Esophagus squamous epithelium (tissue), 5 donors: Measurements from ENCODE around the gene FAM222A. TPM values are rescaled to one million over a fixed set of nuclear protein-coding genes. Genes with fewer than 3 reads are reported as not detected.

Source experiments
- DNase-seq: peaks from one replicate; lab custom pipeline; 2025; lab: John Stamatoyannopoulos, UW
- H3K27ac ChIP-seq, 4 donors: fragments of 200-600 bp; sonication (generic); one replicate each; pipeline ENCODE4 v1.5.1; 2016 to 2019; ENCODE audit warnings: mild to moderate bottlenecking in 1 of 4
- H3K27me3 ChIP-seq, 4 donors: fragments of 200-600 bp; sonication (generic); 1 replicate in 3 of 4; 2 replicates in 1 of 4; pipeline versions ENCODE4 v1.5.1 to v1.6.0; 2017 to 2021; ENCODE audit warnings: antibody characterized with exemption in 1 of 4
- H3K36me3 ChIP-seq, 3 donors: fragments of 200-600 bp; sonication (generic); one replicate each; pipeline ENCODE4 v1.5.1; 2016 to 2019
- H3K4me1 ChIP-seq, 3 donors: fragments of 200-600 bp; sonication (generic); one replicate each; pipeline ENCODE4 v1.5.1; 2017 to 2019
- H3K4me3 ChIP-seq, 4 donors: fragments of 200-600 bp; sonication (generic); 1 replicate in 3 of 4; 2 replicates in 1 of 4; pipeline ENCODE4 v1.5.1; 2016 to 2019; ENCODE audit warnings: mild to moderate bottlenecking in 2 of 4, moderate library complexity in 1 of 4
- H3K9me3 ChIP-seq, 3 donors: fragments of 200-600 bp; sonication (generic); one replicate each; pipeline ENCODE4 v1.5.1; 2016 to 2019
- POLR2A ChIP-seq, 4 donors: fragments of 450-650 bp; IDR thresholded peaks; one replicate each; pipeline ENCODE4 v1.6.1; 2017; ENCODE audit warnings: antibody characterized with exemption in 4 of 4, mild to moderate bottlenecking in 4 of 4, moderate library complexity in 3 of 4
- WGBS, 2 donors: methylation state at CpG; one replicate each; pipeline ENCODE4 v1.1.5; 2018; 5-methylcytosine and 5-hydroxymethylcytosine counted together
- intact Hi-C: fragments of 100-400 bp; cut with DNase I; formaldehyde crosslinking; loops from one replicate; pipeline ENCODE4 v1.15.0; 2022
- total RNA-seq, 4 donors: library from RNA; depleted of rRNA; stranded (reverse); fragments of >200 nt; gene quantifications; one replicate each; pipeline ENCODE4 v1.1.0, GENCODE V29; 2016
- TF ChIP-seq, protein P1 (sequence below), 6 experiments: fragments of 450-650 bp in 4 of 6; fragments of 200-600 bp in 2 of 6; sonication (generic) in 2 of 6; IDR thresholded peaks; one replicate each; pipeline ENCODE4 v1.5.1; 2016 to 2019; ENCODE audit warnings: antibody characterized with exemption in 6 of 6, mild to moderate bottlenecking in 4 of 6, moderate library complexity in 4 of 6
- donor health status: DM: yes; HTN: yes; CAD: no.

FAM222A gene
- total RNA-seq, 4 donors from 2014 or later: 0.57 to 9.3 (median 5.0) TPM

DNA sequence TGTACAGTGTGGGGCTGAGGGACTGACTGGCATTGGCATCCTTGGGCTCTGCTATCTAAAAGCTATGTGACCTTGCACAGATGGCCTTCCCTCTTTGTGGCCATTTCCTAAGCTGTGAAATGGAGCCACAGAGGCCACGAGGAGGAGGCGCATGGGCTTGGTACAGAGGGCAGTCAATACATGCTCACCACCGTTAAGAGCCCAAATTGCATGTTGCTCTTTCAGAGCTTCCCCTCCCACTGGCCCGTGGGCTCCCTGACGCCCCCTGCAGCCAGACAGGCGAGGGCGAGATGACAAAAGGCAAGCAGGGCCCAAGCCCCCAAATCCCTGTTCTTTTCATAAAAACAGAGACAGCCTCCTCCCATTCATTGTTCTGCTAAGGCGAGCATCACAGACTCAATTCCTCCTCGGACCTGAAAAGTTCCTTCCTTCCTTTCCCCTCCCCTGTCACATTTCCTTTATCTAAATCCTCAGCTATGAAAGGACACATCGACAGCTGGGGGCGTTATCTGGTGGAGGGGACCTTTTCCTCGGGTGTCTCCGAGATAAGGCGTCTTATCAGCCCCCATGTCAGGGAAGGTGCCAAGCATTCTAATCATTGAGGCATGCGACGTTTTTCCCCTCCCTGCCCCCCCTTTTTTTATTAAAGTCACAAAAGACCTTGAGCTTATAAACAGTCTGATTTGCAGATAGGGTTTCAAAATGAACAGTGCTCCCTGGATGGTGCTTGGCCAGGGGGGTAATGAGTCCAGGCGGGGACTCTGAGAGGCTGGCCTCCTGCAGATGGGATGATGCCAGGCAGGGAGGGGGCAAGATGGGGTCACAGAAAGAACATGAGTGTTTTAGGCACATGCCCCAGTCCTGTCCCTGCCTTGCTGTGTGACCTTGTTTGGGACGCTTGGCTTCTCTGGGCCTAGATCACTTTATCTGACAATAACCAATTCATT, 26.4 kb downstream of the FAM222A start:
- H3K4me1 ChIP-seq: no peaks in the 10 kb centered on the region
- no peak for DNase-seq
- TF ChIP-seq, protein P1, sequence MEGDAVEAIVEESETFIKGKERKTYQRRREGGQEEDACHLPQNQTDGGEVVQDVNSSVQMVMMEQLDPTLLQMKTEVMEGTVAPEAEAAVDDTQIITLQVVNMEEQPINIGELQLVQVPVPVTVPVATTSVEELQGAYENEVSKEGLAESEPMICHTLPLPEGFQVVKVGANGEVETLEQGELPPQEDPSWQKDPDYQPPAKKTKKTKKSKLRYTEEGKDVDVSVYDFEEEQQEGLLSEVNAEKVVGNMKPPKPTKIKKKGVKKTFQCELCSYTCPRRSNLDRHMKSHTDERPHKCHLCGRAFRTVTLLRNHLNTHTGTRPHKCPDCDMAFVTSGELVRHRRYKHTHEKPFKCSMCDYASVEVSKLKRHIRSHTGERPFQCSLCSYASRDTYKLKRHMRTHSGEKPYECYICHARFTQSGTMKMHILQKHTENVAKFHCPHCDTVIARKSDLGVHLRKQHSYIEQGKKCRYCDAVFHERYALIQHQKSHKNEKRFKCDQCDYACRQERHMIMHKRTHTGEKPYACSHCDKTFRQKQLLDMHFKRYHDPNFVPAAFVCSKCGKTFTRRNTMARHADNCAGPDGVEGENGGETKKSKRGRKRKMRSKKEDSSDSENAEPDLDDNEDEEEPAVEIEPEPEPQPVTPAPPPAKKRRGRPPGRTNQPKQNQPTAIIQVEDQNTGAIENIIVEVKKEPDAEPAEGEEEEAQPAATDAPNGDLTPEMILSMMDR (IDR thresholded peaks at IDR 0.05): no peak
- H3K36me3 ChIP-seq: no peaks in the 10 kb centered on the region
- 43 to 56% methylated on average over 17 to 18 of the region's 18 CpGs for WGBS, 2 donors
- intact Hi-C loops: no loop called here
- no peak overlapping the region for H3K27ac ChIP-seq
- no peaks in the 10 kb centered on the region for H3K9me3 ChIP-seq
- peaks cover 0 to 43% (median 0%) of the 10 kb centered on the region in 4 donors for H3K27me3 ChIP-seq
- no peak overlapping the region for H3K4me3 ChIP-seq

DNA sequence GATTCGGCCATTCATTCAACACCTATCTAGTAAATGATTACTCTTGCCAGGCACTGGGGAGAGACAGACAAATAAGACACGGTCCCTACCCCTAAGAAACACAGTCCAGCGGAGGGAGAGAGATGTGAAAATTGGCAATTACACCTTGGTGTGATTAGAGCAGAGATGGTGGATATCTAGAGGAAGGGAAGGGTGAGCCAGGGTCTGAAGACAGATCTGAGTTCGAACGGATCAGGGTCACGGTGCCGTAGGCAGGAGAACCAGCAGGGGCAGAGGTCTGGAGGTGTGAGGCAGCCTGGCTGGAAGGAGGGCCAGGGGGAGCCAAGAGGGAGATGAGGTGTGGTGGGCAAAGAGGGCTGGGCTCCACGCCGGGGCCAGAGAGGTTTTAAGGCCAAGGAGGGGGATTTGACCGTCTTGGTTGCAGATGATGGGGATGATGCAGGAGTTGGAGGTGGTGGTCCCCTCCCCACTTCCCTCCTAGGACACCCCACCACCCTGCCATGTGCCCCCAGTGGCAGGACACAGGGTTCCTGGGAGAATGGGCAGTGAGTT, 27.1 kb downstream of the FAM222A start:
- TF ChIP-seq, protein P1 (IDR thresholded peaks at IDR 0.05): no peak
- no peak for TF ChIP-seq POLR2A (IDR thresholded peaks at IDR 0.05)
- DNase-seq: no peak
- WGBS, 2 donors: 88 to 91% methylated on average over 9 to 10 of the region's 10 CpGs

DNA sequence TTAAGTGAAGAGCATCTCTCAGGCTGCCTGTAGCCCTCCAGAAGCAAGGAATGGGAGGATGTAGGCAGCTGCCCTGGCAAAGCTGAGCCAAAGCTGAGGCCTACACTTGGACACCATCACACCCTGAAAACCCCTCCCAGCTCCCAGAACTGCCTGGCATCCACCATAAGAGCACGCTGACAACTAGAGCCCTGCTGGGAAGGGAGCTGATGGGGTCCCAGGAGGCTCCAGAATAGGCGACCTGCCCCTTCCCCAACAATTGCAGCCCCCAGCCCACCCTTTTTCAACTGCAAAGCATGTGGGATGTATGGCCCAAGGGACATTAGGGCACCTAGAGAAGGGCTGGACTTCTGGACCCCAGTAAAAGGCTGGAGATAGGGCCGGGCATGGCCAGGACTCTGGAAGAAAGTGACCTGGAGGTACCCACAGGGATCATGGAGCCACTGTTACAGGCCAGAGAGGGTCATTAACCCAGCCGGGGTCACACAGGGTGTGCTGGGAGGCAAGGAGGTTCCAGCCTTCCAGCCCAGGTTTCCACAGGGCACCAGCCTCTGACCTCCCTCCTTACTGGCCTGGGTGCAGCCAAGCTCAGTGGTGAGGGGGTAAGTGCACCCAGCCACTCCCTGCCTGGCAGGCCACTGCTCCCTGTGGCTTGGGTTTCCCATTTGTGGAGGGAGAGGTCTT, 27.8 kb downstream of the FAM222A start:
- peaks cover 0 to 29% (median 0%) of the 10 kb centered on the region in 4 donors for H3K27me3 ChIP-seq
- H3K4me1 ChIP-seq: no peaks in the 10 kb centered on the region
- no peaks in the 10 kb centered on the region for H3K36me3 ChIP-seq
- TF ChIP-seq, protein P1 (IDR thresholded peaks at IDR 0.05): no peak
- no peak for TF ChIP-seq POLR2A (IDR thresholded peaks at IDR 0.05)
- no peak for DNase-seq
- no peaks in the 10 kb centered on the region for H3K9me3 ChIP-seq
- no peak overlapping the region for H3K27ac ChIP-seq
- intact Hi-C loops: no loop called here
- WGBS, 2 donors: 94% methylated on average over 3 of the region's 4 CpGs; no CpG with 5 or more reads in 1 of the 2 donors
- H3K4me3 ChIP-seq: no peak overlapping the region

More for the DNA sequence above, 27.1 kb downstream of the FAM222A start:
- H3K27ac ChIP-seq: no peak overlapping the region
- no peaks in the 10 kb centered on the region for H3K4me1 ChIP-seq
- H3K9me3 ChIP-seq: no peaks in the 10 kb centered on the region
- peaks cover 0 to 35% (median 0%) of the 10 kb centered on the region in 4 donors for H3K27me3 ChIP-seq
- no peaks in the 10 kb centered on the region for H3K36me3 ChIP-seq
- intact Hi-C loops: no loop called here
- H3K4me3 ChIP-seq: no peak overlapping the region

DNA sequence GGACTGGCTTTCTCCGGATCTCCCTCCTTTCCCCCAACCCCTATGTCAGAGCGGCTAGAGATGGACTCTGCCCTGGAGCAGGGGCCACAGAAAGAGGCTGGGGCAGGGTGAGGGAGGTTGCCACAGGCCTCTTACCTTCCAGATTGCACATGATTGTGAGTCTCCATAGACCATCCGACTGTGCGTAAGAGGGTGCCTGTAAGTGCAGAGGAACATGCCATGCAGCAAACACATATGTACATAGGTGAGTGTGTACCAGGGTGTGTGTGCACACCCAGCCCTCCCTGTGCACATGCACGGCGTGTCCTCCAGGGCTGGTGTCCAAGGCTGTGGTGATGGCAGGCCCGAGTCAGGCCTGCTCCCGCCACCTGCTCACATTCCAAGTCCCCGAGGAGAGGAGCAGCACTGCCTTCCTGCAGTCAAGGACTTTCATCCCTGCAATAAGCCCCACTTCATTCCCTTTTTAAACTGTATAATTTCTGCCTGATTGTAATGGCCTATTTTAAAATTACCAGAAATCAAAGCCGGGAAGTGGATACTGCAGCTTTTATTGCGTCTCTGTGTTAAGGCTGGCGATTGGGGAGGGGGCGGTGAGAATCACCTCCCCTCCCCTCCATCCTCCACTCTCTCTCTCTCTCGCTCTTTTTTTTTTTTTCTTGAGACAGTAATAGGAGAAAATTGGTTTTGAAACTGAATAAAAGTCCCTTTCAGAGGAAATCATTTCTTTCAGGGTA, 28.5 kb downstream of the FAM222A start:
- Histone ChIP-seq H3K27me3 (peaks cover 0 to 22% (median 0%) of the 10 kb centered on the region in 4 donors), H3K4me3 (no peak overlapping the region), H3K27ac (no peak overlapping the region), H3K36me3 (no peaks in the 10 kb centered on the region), H3K4me1 (no peaks in the 10 kb centered on the region), H3K9me3 (no peaks in the 10 kb centered on the region)
- TF ChIP-seq, protein P1 (IDR thresholded peaks at IDR 0.05): no peak
- TF ChIP-seq POLR2A (IDR thresholded peaks at IDR 0.05): no peak
- DNase-seq: no peak
- WGBS, 2 donors: 71 to 91% methylated on average over 10 to 14 of the region's 14 CpGs
- intact Hi-C loops: no loop called here
